ENCODE results near the gene SELENOF. TPM values are rescaled to one million over a fixed set of nuclear protein-coding genes. Genes with fewer than 3 reads are reported as not detected.

SELENOF gene
- total and polyA plus RNA-seq, 5 experiments from 2014 or later, result 157 to 369 (median 289) TPM

DNA sequence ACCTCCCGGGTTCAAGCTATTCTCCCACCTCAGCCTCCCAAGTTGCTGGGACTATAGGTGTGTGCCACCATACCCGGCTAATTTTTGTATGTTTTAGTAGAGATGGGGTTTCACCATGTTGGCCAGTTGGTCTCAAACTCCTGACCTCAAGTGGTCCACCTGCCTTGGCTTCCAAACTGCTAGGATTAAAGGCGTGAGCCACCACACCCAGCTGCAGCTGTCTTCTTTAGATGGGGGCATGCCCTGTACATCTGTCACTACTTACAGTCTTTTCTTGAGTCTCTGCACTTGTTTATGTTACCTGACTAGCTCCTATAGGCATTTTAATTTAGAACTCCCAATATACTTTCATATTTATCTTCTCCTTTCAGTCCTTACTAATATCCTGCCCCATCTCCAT is 64.2 kb downstream of the SELENOF start:
- Mint-ChIP-seq H3K4me3 (no peak overlapping the region), H3K27ac (no peak overlapping the region), H3K4me1 (peaks cover 0 to 7% (median 0%) of the 10 kb centered on the region in 4 donors), H3K36me3 (no peaks in the 10 kb centered on the region), H3K27me3 (peaks cover 0 to 3% (median 0%) of the 10 kb centered on the region in 5 donors), H3K9me3 (no peaks in the 10 kb centered on the region)
- DNase-seq (no peak), ATAC-seq (no peak)
- POLR2A ChIA-PET, result interaction anchor here (0.6 kb wide), 1 partner anchor 166 kb away, joined by 3 read pairs; no protein-coding TSS in a partner anchor

DNA sequence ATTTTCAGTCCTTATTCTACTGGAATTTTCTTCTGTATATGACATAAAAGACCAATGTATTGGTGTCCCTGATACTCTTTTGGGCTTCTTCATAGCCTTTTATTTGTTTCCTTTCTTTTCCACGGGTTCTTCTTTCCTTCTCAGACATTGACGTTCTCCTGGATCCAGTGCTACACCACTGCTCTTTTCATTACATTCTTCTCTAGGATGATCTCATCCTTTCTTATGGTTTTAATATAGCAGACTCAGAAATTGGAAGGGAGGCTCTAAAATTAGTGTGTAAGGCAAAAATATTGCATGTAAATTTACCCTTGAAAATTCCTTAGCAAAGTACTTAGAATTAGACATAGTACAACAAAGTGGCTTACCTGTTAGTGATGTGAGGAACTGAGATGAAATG is 65.3 kb downstream of the SELENOF start:
- POLR2A ChIA-PET, result no interaction called here
- peaks cover 0 to 3% (median 0%) of the 10 kb centered on the region in 5 donors for H3K27me3 Mint-ChIP-seq
- no peak overlapping the region for H3K4me3 Mint-ChIP-seq
- no peaks in the 10 kb centered on the region for H3K36me3 Mint-ChIP-seq
- H3K9me3 Mint-ChIP-seq, result no peaks in the 10 kb centered on the region
- no peak overlapping the region for H3K27ac Mint-ChIP-seq
- no peak for ATAC-seq
- no peak for DNase-seq
- H3K4me1 Mint-ChIP-seq, result peaks cover 0 to 7% (median 0%) of the 10 kb centered on the region in 4 donors

DNA sequence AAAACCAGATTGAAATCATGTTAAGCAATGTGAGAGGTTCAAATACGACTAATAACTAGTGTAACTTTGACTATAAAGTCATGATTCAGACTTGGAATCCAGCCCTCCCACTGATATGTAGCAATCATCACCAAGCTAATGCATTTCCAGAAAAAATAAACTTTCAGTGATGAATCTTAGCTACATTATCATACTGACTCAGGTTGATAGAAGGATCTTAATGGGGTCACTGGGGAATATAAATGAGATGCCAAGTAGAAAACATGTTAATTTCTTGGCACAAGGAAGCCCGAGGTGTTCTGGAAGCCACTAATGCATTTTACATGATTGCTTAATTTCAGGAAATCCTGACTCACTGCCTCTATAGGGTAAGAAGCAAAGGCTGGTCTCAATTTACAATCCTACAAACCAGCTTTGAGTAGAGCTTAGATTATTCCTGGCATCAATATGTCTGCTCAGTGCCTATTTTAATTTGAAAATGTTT is 67.7 kb downstream of the SELENOF start:
- no peak for ATAC-seq
- no peak overlapping the region for H3K4me3 Mint-ChIP-seq
- no peaks in the 10 kb centered on the region for H3K36me3 Mint-ChIP-seq
- H3K27me3 Mint-ChIP-seq, result peaks cover 0 to 3% (median 0%) of the 10 kb centered on the region in 5 donors
- no peaks in the 10 kb centered on the region for H3K9me3 Mint-ChIP-seq
- H3K4me1 Mint-ChIP-seq, result no peaks in the 10 kb centered on the region
- DNase-seq, result no peak
- POLR2A ChIA-PET, result no interaction called here
- H3K27ac Mint-ChIP-seq, result no peak overlapping the region

DNA sequence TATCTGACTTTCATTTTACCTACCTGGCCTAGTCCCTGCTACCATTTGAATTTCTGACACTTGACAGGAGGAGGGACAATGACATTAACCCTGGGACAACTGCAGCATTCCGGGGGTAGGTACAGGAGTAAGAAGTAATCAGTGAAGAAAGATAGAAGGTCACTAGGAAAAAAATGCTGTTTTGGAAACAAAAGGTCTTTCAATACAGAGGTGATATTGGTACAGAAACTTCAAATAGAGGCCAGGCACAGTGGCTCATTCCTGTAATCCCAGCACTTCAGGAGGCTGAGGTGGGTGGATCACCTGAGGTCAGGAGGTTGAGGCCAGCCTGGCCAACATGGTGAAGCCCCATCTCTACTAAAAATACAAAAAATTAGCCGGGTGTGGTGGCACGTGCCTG is 68.4 kb downstream of the SELENOF start:
- H3K36me3 Mint-ChIP-seq, result no peaks in the 10 kb centered on the region
- no peaks in the 10 kb centered on the region for H3K9me3 Mint-ChIP-seq
- peaks cover 0 to 3% (median 0%) of the 10 kb centered on the region in 5 donors for H3K27me3 Mint-ChIP-seq
- no peak for DNase-seq
- POLR2A ChIA-PET, result no interaction called here
- H3K4me1 Mint-ChIP-seq, result no peaks in the 10 kb centered on the region
- H3K27ac Mint-ChIP-seq, result no peak overlapping the region
- H3K4me3 Mint-ChIP-seq, result no peak overlapping the region
- no peak for ATAC-seq

DNA sequence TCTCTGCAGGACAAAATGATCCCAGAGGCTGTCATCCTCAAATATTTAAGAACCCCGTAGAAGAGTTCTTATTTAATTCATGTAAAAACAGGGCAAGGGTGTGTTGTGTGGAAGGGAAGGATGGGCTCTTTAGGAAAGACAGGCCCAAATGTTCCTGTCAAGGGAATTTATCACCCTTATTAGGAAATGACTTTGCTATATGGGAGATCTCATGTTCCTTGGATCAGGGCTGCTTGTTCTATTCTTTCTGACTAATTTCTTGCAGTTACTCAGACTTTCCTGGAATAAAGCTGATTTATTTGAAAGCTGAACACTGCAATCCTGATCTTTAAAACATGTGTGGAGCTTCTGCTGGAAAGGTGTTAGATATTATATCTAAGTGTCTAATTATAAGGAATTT is 72.8 kb downstream of the SELENOF start:
- no peak overlapping the region for H3K4me3 Mint-ChIP-seq
- no peaks in the 10 kb centered on the region for H3K36me3 Mint-ChIP-seq
- ATAC-seq (no peak), DNase-seq (no peak)
- no peaks in the 10 kb centered on the region for H3K4me1 Mint-ChIP-seq
- POLR2A ChIA-PET, result no interaction called here
- no peak overlapping the region for H3K27ac Mint-ChIP-seq
- H3K27me3 Mint-ChIP-seq, result peaks cover 0 to 5% (median 0%) of the 10 kb centered on the region in 5 donors
- H3K9me3 Mint-ChIP-seq, result no peaks in the 10 kb centered on the region

DNA sequence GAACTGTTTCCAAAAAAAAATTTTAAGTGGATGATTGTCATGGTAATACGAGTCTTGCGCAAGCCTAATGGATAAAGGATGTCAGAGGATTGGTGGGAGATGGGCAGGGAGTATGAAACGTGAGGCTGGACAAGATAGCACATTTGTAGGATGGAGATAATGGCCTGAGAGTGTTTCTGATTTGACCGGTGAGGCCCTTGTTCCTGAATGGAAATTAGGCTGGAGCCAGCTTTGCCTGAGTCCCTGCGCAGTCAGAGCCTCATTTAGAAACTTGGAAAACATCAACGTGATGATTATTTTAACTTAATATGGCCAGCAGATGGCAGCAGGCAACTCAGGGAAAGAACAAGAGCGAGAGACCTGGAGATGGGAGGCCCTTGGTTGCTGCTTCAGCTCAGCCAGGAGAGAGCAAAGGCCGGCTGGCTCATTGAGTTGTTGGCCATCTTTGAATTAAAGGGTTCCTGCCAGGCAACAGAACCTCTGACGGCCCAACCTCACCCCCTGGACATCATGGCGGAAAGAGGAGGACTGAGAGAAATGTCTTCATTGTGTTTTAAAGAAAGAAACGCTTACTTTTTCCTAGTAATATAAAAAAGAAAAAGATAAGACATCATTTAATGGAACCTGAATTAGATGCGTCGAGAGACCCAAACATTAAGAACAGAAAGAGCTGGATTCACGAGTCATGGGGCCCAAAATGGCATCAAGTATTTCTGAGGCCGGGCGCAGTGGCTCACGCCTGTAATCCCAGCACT is 80.3 kb downstream of the SELENOF start:
- peak; percentile 67 to 80 for ATAC-seq
- Mint-ChIP-seq H3K27ac (peak overlapping the region in 2 of 10 donors; percentile 0 to 68), H3K4me3 (no peak overlapping the region), H3K36me3 (no peaks in the 10 kb centered on the region), H3K27me3 (peaks cover 0 to 2% (median 0%) of the 10 kb centered on the region in 5 donors), H3K4me1 (peaks cover 2 to 6% (median 3%) of the 10 kb centered on the region in 4 donors), H3K9me3 (no peaks in the 10 kb centered on the region)
- peak; percentile 19 to 76 (median 50) for DNase-seq
- POLR2A ChIA-PET, result interaction anchor here (0.7 kb wide), 1 partner anchor 128 kb away, joined by 6 read pairs; no protein-coding TSS in a partner anchor

DNA sequence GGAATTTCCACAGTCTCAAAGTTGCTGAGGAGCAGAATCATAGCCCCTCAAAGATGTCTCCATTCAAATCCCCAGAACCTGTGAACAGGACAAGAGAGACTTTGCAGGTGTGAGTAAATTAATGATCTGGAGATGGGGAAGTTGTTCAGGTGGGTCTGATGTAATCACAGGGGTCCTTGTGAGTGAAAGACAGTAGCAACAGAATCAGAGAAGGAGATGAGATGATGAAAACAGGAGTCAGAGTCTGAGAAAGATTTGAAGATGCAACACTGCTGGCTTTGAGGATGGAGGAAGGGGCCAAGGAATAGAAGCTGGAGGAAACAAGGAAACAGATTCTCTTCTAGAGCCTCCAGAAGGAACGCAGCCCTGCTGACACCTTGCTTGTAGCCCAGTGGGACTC is 81.5 kb downstream of the SELENOF start:
- DNase-seq (no peak), ATAC-seq (no peak)
- Mint-ChIP-seq H3K9me3 (no peaks in the 10 kb centered on the region), H3K4me1 (peaks cover 2 to 6% (median 3%) of the 10 kb centered on the region in 4 donors), H3K27ac (no peak overlapping the region), H3K4me3 (no peak overlapping the region), H3K36me3 (no peaks in the 10 kb centered on the region), H3K27me3 (no peaks in the 10 kb centered on the region)
- POLR2A ChIA-PET, result no interaction called here

DNA sequence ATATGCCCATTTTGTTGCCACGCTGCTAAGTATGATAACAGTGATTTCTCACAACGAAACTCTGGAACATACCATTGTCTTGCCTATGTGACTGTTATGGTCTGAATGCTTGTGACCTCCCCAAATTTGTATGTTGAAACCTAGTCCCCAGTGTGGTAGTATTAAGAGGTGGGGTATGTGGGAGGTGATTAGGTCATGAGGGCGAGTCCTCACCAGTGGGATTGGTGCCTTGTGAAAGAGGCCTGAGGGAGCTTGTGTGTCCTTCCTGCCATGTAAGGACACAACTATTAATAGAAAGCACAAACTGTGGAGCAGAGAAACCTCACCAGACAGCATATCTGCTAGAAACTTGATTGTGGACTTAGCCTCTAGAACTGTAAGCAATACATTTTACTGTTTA is 84.6 kb downstream of the SELENOF start:
- no peaks in the 10 kb centered on the region for H3K36me3 Mint-ChIP-seq
- no peaks in the 10 kb centered on the region for H3K27me3 Mint-ChIP-seq
- ATAC-seq (no peak), DNase-seq (no peak)
- H3K4me1 Mint-ChIP-seq, result peaks cover 2 to 6% (median 3%) of the 10 kb centered on the region in 4 donors
- POLR2A ChIA-PET, result no interaction called here
- H3K9me3 Mint-ChIP-seq, result no peaks in the 10 kb centered on the region
- H3K4me3 Mint-ChIP-seq, result no peak overlapping the region
- no peak overlapping the region for H3K27ac Mint-ChIP-seq

DNA sequence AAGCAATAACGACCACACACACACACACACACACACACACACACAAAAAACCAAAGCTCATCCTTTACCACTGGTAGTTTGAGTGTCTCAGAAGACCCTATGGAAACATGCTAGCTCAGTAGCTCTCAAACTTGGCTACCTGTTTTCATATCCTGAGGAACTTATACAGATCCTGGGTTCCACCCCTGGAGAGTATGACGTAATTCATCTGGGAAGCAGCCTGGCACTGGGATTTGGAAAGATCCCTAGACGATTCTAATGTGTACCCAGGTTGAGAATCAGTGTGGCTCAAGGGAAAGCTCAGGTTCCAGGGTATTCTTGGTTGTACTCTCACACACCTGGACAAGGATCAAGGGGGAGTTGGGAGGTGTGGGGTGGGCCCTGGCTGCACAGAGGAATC is 85.9 kb downstream of the SELENOF start:
- Mint-ChIP-seq H3K27me3 (peaks cover 0 to 4% (median 0%) of the 10 kb centered on the region in 5 donors), H3K27ac (no peak overlapping the region), H3K4me3 (no peak overlapping the region), H3K4me1 (no peaks in the 10 kb centered on the region), H3K36me3 (no peaks in the 10 kb centered on the region), H3K9me3 (no peaks in the 10 kb centered on the region)
- POLR2A ChIA-PET, result no interaction called here
- DNase-seq, result no peak
- no peak for ATAC-seq

DNA sequence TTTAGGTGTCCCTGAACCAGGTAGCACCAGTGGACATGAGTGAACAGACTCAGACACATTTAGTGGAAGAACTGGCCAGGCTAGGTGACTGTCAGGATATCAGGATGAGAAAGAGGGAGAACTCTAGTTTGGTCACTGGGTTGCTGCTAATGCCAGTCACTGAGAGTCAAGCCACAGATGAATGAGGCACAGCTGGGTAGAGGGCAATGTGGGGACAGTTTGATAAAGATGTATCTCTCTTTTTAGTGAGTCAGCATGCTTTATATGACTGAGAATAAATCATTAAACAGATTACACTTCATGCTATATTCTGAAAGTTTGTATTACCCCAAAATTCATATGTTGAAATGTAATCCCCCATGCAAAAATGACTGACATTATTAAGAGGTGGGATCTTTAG is 87.1 kb downstream of the SELENOF start:
- H3K27ac Mint-ChIP-seq, result no peak overlapping the region
- H3K36me3 Mint-ChIP-seq, result no peaks in the 10 kb centered on the region
- H3K27me3 Mint-ChIP-seq, result peaks cover 0 to 9% (median 2%) of the 10 kb centered on the region in 5 donors
- H3K4me3 Mint-ChIP-seq, result no peak overlapping the region
- peaks cover 0 to 4% (median 0%) of the 10 kb centered on the region in 4 donors for H3K4me1 Mint-ChIP-seq
- no peak for DNase-seq
- no peak for ATAC-seq
- H3K9me3 Mint-ChIP-seq, result no peaks in the 10 kb centered on the region
- POLR2A ChIA-PET, result no interaction called here

DNA sequence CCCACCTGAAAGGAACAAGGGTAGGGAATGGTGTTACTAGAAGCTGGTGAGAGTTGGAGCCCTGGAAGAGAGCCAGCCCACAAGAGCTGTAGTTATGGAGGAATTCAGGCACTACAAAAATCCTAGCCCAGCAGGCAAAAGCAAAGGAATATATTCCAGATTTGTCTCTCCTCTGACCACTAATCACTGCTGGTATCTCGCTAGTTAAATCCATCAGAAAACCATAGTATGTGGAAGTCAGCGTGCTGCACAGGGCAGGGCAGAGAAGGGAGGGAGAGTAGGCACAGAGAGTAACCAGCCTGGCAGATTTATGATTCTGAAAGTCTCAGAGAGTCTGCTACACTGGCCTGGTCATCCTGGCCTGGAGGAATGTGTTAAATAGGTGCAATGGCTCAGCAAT is 88.6 kb downstream of the SELENOF start:
- H3K4me1 Mint-ChIP-seq, result peaks cover 0 to 4% (median 0%) of the 10 kb centered on the region in 4 donors
- POLR2A ChIA-PET, result no interaction called here
- no peaks in the 10 kb centered on the region for H3K36me3 Mint-ChIP-seq

DNA sequence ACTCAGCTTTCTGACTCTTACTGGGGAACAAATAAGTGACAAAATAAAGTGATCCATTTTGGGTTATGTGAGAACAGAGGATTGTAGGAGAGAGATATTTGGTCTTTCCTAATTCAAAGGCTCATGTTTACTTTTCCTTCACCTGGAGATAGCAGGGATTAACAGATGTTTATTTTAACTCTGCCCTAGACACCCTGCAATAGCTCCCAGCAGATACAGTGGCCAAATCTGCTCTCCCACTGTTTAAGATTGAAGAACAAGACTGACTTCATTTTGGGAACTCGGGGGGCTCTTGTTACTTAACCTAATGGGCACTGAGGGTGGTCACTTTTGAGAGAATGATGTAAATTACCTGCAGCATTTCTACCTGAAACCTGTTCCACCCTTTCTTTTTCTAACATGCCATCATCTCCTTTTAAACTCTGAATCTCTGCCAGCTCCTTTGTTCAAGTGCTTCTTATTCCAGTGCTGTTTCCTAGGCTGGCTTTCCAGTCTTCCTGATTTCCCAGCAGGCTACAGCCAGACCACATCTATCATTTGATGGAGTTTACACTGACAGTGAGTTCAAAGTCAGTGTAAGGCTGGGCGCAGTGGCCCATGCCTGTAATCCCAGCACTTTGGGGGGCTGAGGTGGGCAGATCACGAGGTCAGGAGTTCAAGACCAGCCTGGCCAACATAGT is 90.0 kb downstream of the SELENOF start:
- no peak overlapping the region for H3K4me3 Mint-ChIP-seq
- H3K27me3 Mint-ChIP-seq, result peaks cover 0 to 9% (median 5%) of the 10 kb centered on the region in 5 donors
- POLR2A ChIA-PET, result no interaction called here
- no peaks in the 10 kb centered on the region for H3K36me3 Mint-ChIP-seq
- no peak for DNase-seq
- ATAC-seq, result no peak
- H3K9me3 Mint-ChIP-seq, result peaks cover 0 to 4% (median 0%) of the 10 kb centered on the region in 9 donors
- H3K4me1 Mint-ChIP-seq, result peaks cover 0 to 4% (median 0%) of the 10 kb centered on the region in 4 donors
- H3K27ac Mint-ChIP-seq, result no peak overlapping the region

More for the DNA sequence above, 88.6 kb downstream of the SELENOF start:
- Mint-ChIP-seq H3K27me3 (peaks cover 0 to 9% (median 3%) of the 10 kb centered on the region in 5 donors), H3K9me3 (no peaks in the 10 kb centered on the region), H3K4me3 (no peak overlapping the region), H3K27ac (peak overlapping the region in 1 of 10 donors; percentile 87)
- ATAC-seq (no peak), DNase-seq (no peak)

DNA sequence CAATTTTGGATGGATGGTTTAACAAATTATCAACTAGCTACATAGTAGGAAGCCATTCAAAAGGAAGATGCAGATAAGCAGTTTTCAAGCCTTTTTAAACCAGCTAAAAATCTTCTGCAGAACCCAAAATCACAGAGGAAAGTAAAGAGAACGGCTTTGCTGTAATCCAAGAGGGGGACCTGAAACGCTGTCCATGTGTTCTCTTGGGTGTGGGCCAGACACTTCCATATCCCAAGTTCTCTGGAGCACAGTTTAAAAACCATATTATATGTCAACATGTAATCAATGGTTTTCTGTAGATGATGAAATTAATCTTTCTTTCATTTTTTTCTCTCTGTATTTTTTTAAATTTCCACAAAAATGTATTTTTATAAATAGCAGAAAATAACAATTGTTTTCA is 90.5 kb downstream of the SELENOF start:
- Mint-ChIP-seq H3K27me3 (peaks cover 0 to 10% (median 5%) of the 10 kb centered on the region in 5 donors), H3K4me3 (no peak overlapping the region), H3K36me3 (no peaks in the 10 kb centered on the region), H3K27ac (no peak overlapping the region), H3K4me1 (peaks cover 0 to 4% (median 0%) of the 10 kb centered on the region in 4 donors), H3K9me3 (peaks cover 0 to 4% (median 0%) of the 10 kb centered on the region in 9 donors)
- DNase-seq (no peak), ATAC-seq (no peak)
- POLR2A ChIA-PET, result no interaction called here
